ENCODE measurements around the gene LRRC75B. TPM values are rescaled to one million over a fixed set of nuclear protein-coding genes. Genes with fewer than 3 reads are reported as not detected.
A peak's percentile ranks its signal among the peaks of the same experiment; 100 is the strongest.

Gene LRRC75B
- total and polyA plus RNA-seq, 2 of the 13 experiments (the other 11 are each of a cell fraction or from before 2014, with no cell fraction given): 11.8 to 34.8 TPM

GRCh38 chr22:24555165-24556039 lies 37.5 kb downstream of the LRRC75B start, which contains the start of gene SNRPD3 (continued):
- TF ChIP-seq, protein P1, sequence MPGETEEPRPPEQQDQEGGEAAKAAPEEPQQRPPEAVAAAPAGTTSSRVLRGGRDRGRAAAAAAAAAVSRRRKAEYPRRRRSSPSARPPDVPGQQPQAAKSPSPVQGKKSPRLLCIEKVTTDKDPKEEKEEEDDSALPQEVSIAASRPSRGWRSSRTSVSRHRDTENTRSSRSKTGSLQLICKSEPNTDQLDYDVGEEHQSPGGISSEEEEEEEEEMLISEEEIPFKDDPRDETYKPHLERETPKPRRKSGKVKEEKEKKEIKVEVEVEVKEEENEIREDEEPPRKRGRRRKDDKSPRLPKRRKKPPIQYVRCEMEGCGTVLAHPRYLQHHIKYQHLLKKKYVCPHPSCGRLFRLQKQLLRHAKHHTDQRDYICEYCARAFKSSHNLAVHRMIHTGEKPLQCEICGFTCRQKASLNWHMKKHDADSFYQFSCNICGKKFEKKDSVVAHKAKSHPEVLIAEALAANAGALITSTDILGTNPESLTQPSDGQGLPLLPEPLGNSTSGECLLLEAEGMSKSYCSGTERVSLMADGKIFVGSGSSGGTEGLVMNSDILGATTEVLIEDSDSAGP (CRISPR knock-in tag; IDR thresholded peaks at IDR 0.05; ENCODE audit: borderline replicate concordance): peak; percentile 94
- TF ChIP-seq PRMT3 (CRISPR knock-in tag; IDR thresholded peaks at IDR 0.05; ENCODE audit: borderline replicate concordance, low read depth) (peak; percentile 36; the same call in 1 of the 2 replicates), MTA3 (CRISPR knock-in tag; IDR thresholded peaks at IDR 0.05) (peak; percentile 7; the same call in 1 of the 2 replicates), HNF4A (CRISPR knock-in tag; IDR thresholded peaks at IDR 0.05) (no peak), HDAC1 (CRISPR knock-in tag; IDR thresholded peaks at IDR 0.05) (peak; percentile 96), FOXJ3 (CRISPR knock-in tag; IDR thresholded peaks at IDR 0.05; ENCODE audit: borderline replicate concordance) (peak; percentile 66; the same call in 1 of the 2 replicates), CEBPB (IDR thresholded peaks at IDR 0.05; ENCODE audit: borderline replicate concordance, low read depth, low read length) (no peak), THAP8 (CRISPR knock-in tag; IDR thresholded peaks at IDR 0.05; ENCODE audit: borderline replicate concordance) (no peak), SRY (CRISPR knock-in tag; IDR thresholded peaks at IDR 0.05) (no peak; the same call in 1 of the 2 replicates), TCF7 (IDR thresholded peaks at IDR 0.05; ENCODE audit: low read depth) (no peak), ZNF792 (CRISPR knock-in tag; IDR thresholded peaks at IDR 0.05) (peak; percentile 91)
- TF ChIP-seq, protein P2, sequence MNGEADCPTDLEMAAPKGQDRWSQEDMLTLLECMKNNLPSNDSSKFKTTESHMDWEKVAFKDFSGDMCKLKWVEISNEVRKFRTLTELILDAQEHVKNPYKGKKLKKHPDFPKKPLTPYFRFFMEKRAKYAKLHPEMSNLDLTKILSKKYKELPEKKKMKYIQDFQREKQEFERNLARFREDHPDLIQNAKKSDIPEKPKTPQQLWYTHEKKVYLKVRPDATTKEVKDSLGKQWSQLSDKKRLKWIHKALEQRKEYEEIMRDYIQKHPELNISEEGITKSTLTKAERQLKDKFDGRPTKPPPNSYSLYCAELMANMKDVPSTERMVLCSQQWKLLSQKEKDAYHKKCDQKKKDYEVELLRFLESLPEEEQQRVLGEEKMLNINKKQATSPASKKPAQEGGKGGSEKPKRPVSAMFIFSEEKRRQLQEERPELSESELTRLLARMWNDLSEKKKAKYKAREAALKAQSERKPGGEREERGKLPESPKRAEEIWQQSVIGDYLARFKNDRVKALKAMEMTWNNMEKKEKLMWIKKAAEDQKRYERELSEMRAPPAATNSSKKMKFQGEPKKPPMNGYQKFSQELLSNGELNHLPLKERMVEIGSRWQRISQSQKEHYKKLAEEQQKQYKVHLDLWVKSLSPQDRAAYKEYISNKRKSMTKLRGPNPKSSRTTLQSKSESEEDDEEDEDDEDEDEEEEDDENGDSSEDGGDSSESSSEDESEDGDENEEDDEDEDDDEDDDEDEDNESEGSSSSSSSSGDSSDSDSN (CRISPR knock-in tag; IDR thresholded peaks at IDR 0.05): peak; percentile 87
- TF ChIP-seq, protein P3, sequence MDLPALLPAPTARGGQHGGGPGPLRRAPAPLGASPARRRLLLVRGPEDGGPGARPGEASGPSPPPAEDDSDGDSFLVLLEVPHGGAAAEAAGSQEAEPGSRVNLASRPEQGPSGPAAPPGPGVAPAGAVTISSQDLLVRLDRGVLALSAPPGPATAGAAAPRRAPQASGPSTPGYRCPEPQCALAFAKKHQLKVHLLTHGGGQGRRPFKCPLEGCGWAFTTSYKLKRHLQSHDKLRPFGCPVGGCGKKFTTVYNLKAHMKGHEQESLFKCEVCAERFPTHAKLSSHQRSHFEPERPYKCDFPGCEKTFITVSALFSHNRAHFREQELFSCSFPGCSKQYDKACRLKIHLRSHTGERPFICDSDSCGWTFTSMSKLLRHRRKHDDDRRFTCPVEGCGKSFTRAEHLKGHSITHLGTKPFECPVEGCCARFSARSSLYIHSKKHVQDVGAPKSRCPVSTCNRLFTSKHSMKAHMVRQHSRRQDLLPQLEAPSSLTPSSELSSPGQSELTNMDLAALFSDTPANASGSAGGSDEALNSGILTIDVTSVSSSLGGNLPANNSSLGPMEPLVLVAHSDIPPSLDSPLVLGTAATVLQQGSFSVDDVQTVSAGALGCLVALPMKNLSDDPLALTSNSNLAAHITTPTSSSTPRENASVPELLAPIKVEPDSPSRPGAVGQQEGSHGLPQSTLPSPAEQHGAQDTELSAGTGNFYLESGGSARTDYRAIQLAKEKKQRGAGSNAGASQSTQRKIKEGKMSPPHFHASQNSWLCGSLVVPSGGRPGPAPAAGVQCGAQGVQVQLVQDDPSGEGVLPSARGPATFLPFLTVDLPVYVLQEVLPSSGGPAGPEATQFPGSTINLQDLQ (CRISPR knock-in tag; IDR thresholded peaks at IDR 0.05): no peak
- TF ChIP-seq, protein P4, sequence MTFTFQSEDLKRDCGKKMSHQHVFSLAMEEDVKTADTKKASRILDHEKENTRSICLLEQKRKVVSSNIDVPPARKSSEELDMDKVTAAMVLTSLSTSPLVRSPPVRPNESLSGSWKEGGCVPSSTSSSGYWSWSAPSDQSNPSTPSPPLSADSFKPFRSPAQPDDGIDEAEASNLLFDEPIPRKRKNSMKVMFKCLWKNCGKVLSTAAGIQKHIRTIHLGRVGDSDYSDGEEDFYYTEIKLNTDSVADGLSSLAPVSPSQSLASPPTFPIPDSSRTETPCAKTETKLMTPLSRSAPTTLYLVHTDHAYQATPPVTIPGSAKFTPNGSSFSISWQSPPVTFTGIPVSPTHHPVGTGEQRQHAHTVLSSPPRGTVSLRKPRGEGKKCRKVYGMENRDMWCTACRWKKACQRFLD (CRISPR knock-in tag; IDR thresholded peaks at IDR 0.05; ENCODE audit: borderline replicate concordance): peak; percentile 70; the same call in 1 of the 2 replicates
- TF ChIP-seq, protein P5, sequence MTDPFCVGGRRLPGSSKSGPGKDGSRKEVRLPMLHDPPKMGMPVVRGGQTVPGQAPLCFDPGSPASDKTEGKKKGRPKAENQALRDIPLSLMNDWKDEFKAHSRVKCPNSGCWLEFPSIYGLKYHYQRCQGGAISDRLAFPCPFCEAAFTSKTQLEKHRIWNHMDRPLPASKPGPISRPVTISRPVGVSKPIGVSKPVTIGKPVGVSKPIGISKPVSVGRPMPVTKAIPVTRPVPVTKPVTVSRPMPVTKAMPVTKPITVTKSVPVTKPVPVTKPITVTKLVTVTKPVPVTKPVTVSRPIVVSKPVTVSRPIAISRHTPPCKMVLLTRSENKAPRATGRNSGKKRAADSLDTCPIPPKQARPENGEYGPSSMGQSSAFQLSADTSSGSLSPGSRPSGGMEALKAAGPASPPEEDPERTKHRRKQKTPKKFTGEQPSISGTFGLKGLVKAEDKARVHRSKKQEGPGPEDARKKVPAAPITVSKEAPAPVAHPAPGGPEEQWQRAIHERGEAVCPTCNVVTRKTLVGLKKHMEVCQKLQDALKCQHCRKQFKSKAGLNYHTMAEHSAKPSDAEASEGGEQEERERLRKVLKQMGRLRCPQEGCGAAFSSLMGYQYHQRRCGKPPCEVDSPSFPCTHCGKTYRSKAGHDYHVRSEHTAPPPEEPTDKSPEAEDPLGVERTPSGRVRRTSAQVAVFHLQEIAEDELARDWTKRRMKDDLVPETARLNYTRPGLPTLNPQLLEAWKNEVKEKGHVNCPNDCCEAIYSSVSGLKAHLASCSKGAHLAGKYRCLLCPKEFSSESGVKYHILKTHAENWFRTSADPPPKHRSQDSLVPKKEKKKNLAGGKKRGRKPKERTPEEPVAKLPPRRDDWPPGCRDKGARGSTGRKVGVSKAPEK (CRISPR knock-in tag; IDR thresholded peaks at IDR 0.05; ENCODE audit: borderline replicate concordance): no peak

Measured in HepG2 (cell line).